IMR-90 (cell line): Measurements from ENCODE around the gene KCNK3. TPM values are rescaled to one million over a fixed set of nuclear protein-coding genes. Genes with fewer than 3 reads are reported as not detected.

ENCODE experiments used
- ATAC-seq: fragments of 200-7000 bp; cut with Tn5 transposase; 2 replicates; pipeline ENCODE4 v1.9.1; 2020; ENCODE audit warnings: low read depth, mild to moderate bottlenecking, moderate library complexity
- BruUV-seq: library from RNA; stranded (reverse); fragments of 400-500 nt; replicated peaks from 2 replicates; lab custom pipeline; 2021; lab: Mats Ljungman, UMichigan
- CTCF ChIA-PET: fragments of 300-600 bp; formaldehyde crosslinking; extraction: SDS; loops from one replicate; lab custom pipeline; 2021; ENCODE audit warnings: antibody characterized with exemption; lab: Yijun Ruan, JAX
- POLR2A ChIA-PET: fragments of 300-600 bp; sonication (Branson Sonifier 250); formaldehyde crosslinking; loops from one replicate; lab custom pipeline; 2022; ENCODE audit warnings: antibody characterized with exemption; ENCODE audit not compliant: unreplicated experiment; lab: Charles Lee
- DNase-seq: peaks from one replicate; pipeline ENCODE4 v3.0.0; 2013
- H2AFZ ChIP-seq: replicated peaks from 2 replicates; pipeline ENCODE3; 2013; ENCODE audit warnings: low read length, mild to moderate bottlenecking; ENCODE audit not compliant: poor library complexity
- H2AK5ac ChIP-seq: 2 replicates; pipeline ENCODE4 v1.6.1; 2013; ENCODE audit warnings: low read depth, low read length, inconsistent platforms
- H2AK9ac ChIP-seq: replicated peaks from 2 replicates; pipeline ENCODE3; 2013; ENCODE audit warnings: mild to moderate bottlenecking, low read depth, low read length, moderate library complexity; ENCODE audit not compliant: poor library complexity
- H2BK120ac ChIP-seq: 2 replicates; pipeline ENCODE4 v1.6.1; 2013; ENCODE audit warnings: low read depth, low read length, inconsistent platforms
- H2BK15ac ChIP-seq: 3 replicates; pipeline ENCODE4 v1.6.1; 2013; ENCODE audit warnings: low read depth, low read length, inconsistent platforms
- H2BK20ac ChIP-seq: 2 replicates; pipeline ENCODE4 v1.6.1; 2013; ENCODE audit warnings: low read depth, mild to moderate bottlenecking, inconsistent platforms, low read length, moderate library complexity
- H2BK5ac ChIP-seq: 2 replicates; pipeline ENCODE4 v1.6.1; 2013; ENCODE audit warnings: mild to moderate bottlenecking, low read depth, low read length, inconsistent platforms; ENCODE audit not compliant: poor library complexity, severe bottlenecking
- H3K14ac ChIP-seq: replicated peaks from 2 replicates; pipeline ENCODE4 v1.6.1; 2013; ENCODE audit warnings: low read depth, low read length, inconsistent platforms
- H3K18ac ChIP-seq: 2 replicates; pipeline ENCODE4 v1.6.1; 2013; ENCODE audit warnings: low read depth, low read length, control low read depth
- H3K23ac ChIP-seq: 2 replicates; pipeline ENCODE4 v1.6.1; 2013; ENCODE audit warnings: low read depth, low read length, inconsistent platforms
- H3K27ac ChIP-seq: 2 replicates; pipeline ENCODE4 v1.5.1; 2013; ENCODE audit warnings: mild to moderate bottlenecking, control low read depth, low read length; ENCODE audit not compliant: insufficient read depth
- H3K27me3 ChIP-seq: 2 replicates; pipeline ENCODE4 v1.6.1; 2013; ENCODE audit warnings: low read length; ENCODE audit not compliant: control insufficient read depth, insufficient read depth
- H3K36me3 ChIP-seq: 2 replicates; pipeline ENCODE4 v1.6.1; 2013; ENCODE audit warnings: low read length, mixed read lengths; ENCODE audit not compliant: control insufficient read depth, insufficient read depth
- H3K4ac ChIP-seq: 2 replicates; pipeline ENCODE4 v1.6.1; 2013; ENCODE audit warnings: low read depth, low read length, inconsistent platforms
- H3K4me1 ChIP-seq: 2 replicates; pipeline ENCODE4 v1.6.1; 2013; ENCODE audit warnings: low read length, mixed read lengths; ENCODE audit not compliant: control insufficient read depth, insufficient read depth
- H3K4me2 ChIP-seq: 2 replicates; pipeline ENCODE4 v1.6.1; 2013; ENCODE audit warnings: low read depth, mild to moderate bottlenecking, control low read depth, low read length, moderate library complexity
- H3K4me3 ChIP-seq: 2 replicates; pipeline ENCODE4 v1.5.1; 2013; ENCODE audit warnings: low read depth, mild to moderate bottlenecking, control low read depth, low read length, moderate library complexity; ENCODE audit not compliant: insufficient read depth
- H3K56ac ChIP-seq: 2 replicates; pipeline ENCODE4 v1.6.1; 2013; ENCODE audit warnings: low read length, inconsistent platforms; ENCODE audit not compliant: insufficient read depth; ENCODE audit errors: extremely low read depth
- H3K79me1 ChIP-seq, 2 experiments: 2 replicates each; pipeline ENCODE4 v1.6.1; 2013; ENCODE audit warnings: low read length in 2 of 2, inconsistent platforms in 1 of 2, low read depth in 1 of 2
- H3K9ac ChIP-seq: 2 replicates; pipeline ENCODE4 v1.6.1; 2013; ENCODE audit warnings: low read depth, low read length, control low read depth
- H3K9me1 ChIP-seq: 2 replicates; pipeline ENCODE4 v1.6.1; 2013; ENCODE audit warnings: low read length, inconsistent platforms; ENCODE audit not compliant: insufficient read depth
- H3K9me3 ChIP-seq: 2 replicates; pipeline ENCODE4 v1.6.1; 2013; ENCODE audit warnings: low read length; ENCODE audit not compliant: control insufficient read depth, insufficient read depth
- H4K20me1 ChIP-seq: 2 replicates; pipeline ENCODE4 v1.6.1; 2013; ENCODE audit warnings: low read length, inconsistent platforms; ENCODE audit not compliant: insufficient read depth
- H4K5ac ChIP-seq: 2 replicates; pipeline ENCODE4 v1.6.1; 2013; ENCODE audit warnings: mild to moderate bottlenecking, low read depth, low read length, control low read depth
- H4K8ac ChIP-seq, 2 experiments: 2 replicates each; pipeline ENCODE4 v1.6.1; 2013; ENCODE audit warnings: low read depth in 2 of 2, low read length in 2 of 2, control low read depth in 1 of 2, inconsistent platforms in 1 of 2
- H4K91ac ChIP-seq: 2 replicates; pipeline ENCODE4 v1.6.1; 2013; ENCODE audit warnings: low read depth, low read length, inconsistent platforms; ENCODE audit not compliant: insufficient read depth
- CHD1 ChIP-seq: IDR thresholded peaks from 2 replicates; pipeline ENCODE4 v1.6.1; 2012; ENCODE audit warnings: low read depth, low read length, improper control_type of control experiment
- FOS ChIP-seq: fragments of 150-350 bp; IDR thresholded peaks from 2 replicates; pipeline ENCODE4 v1.6.1; 2016; ENCODE audit warnings: low read depth, low read length
- MAFK ChIP-seq: IDR thresholded peaks from 2 replicates; pipeline ENCODE4 v1.6.1; 2012; ENCODE audit warnings: low read depth, low read length, improper control_type of control experiment
- MAZ ChIP-seq: IDR thresholded peaks from 2 replicates; pipeline ENCODE4 v1.6.1; 2012; ENCODE audit warnings: low read depth, mild to moderate bottlenecking, low read length, improper control_type of control experiment, moderate library complexity, borderline replicate concordance
- MXI1 ChIP-seq: IDR thresholded peaks from 2 replicates; pipeline ENCODE4 v1.6.1; 2012; ENCODE audit warnings: low read depth, mild to moderate bottlenecking, low read length, moderate library complexity, borderline replicate concordance
- NFE2L2 ChIP-seq: fragments of 150-350 bp; IDR thresholded peaks from 2 replicates; pipeline ENCODE4 v1.6.1; 2016; ENCODE audit warnings: low read depth, mild to moderate bottlenecking, low read length
- RAD21 ChIP-seq: IDR thresholded peaks from 2 replicates; pipeline ENCODE4 v1.6.1; 2012; ENCODE audit warnings: low read length, improper control_type of control experiment
- RCOR1 ChIP-seq: IDR thresholded peaks from 2 replicates; pipeline ENCODE4 v1.6.1; 2012; ENCODE audit warnings: mild to moderate bottlenecking, low read length, improper control_type of control experiment; ENCODE audit not compliant: insufficient replicate concordance
- SMC3 ChIP-seq: fragments of 150-350 bp; IDR thresholded peaks from 2 replicates; pipeline ENCODE4 v1.6.1; 2016; ENCODE audit warnings: low read depth, mild to moderate bottlenecking, antibody characterized with exemption, low read length, moderate library complexity
- WGBS, 2 experiments: methylation state at CpG; one replicate each; pipeline versions ENCODE4 v1.1.5 to v1.1.7; 2013; ENCODE audit warnings: missing lambda C conversion rate in 2 of 2; ENCODE audit not compliant: insufficient read length in 1 of 2; ENCODE audit errors: extremely low coverage in 2 of 2; 5-methylcytosine and 5-hydroxymethylcytosine counted together
- dilution Hi-C: fragments of 300-500 bp; cut with HindIII; formaldehyde crosslinking; loops from one replicate; pipeline ENCODE4 v1.14.3; 2018; ENCODE audit warnings: low sequenced_read_pairs; ENCODE audit not compliant: unreplicated experiment
- in situ Hi-C: fragments of 300-500 bp; cut with MboI; formaldehyde crosslinking; loops from 3 replicates; pipeline ENCODE4 v1.14.3; 2019; ENCODE audit warnings: low sequenced_read_pairs, inconsistent platforms, mixed read lengths
- intact Hi-C: fragments of 100-400 bp; cut with micrococcal nuclease; formaldehyde crosslinking; loops from 2 replicates; pipeline ENCODE4 v1.10.0; 2022
- polyA plus RNA-seq, 3 experiments: library from polyadenylated mRNA; depleted of rRNA; stranded (reverse); fragments of >200 nt; gene quantifications; 2 replicates each; pipeline ENCODE4 v1.2.3, GENCODE V29; 2012; ENCODE audit warnings: low replicate concordance in 1 of 3
- total RNA-seq: library from RNA; depleted of rRNA; stranded (reverse); fragments of >200 nt; gene quantifications from 2 replicates; pipeline ENCODE4 v1.2.3, GENCODE V29; 2012
- TF ChIP-seq, protein P1 (sequence below): fragments of 150-350 bp; IDR thresholded peaks from 2 replicates; pipeline ENCODE4 v1.6.1; 2017; ENCODE audit warnings: mild to moderate bottlenecking, antibody characterized with exemption, low read length, low read depth

The KCNK3 gene
- total and polyA plus RNA-seq, 2 of the 4 experiments (the other 2 are of a cell fraction): under 0.01 to 0.03 TPM

DNA sequence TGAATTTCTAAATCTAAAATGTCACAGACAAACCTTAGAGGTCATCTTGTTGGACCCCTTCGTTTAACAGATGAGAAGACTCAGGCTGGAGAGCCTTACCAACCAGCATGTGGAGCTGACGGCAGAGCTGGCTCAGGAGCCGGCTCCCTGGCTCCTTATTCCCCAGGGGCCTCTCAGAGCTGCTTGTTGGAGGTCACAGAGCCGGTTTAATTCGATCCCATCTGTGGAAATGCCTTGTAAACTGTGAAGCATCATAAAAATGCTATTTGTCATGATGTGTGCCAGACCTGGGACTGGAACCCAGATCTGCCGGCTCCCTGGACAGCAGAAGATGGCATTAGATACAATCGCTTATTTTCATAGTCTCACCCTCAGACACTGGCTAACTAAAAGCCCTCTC lies 43.2 kb upstream of the KCNK3 start:
- H3K14ac ChIP-seq: no peak overlapping the region
- no peaks in the 10 kb centered on the region for H3K9me1 ChIP-seq
- ATAC-seq (no peak), DNase-seq (no peak)
- WGBS, 2 experiments: no CpG with 5 or more reads among the region's 7 CpGs
- H3K27me3 ChIP-seq: peaks cover 66% of the 10 kb centered on the region
- H2BK5ac ChIP-seq: no peak overlapping the region
- POLR2A ChIA-PET: no interaction called here
- no peak overlapping the region for H3K4ac ChIP-seq
- H2BK15ac ChIP-seq: no peak overlapping the region
- H2BK20ac ChIP-seq: no peak overlapping the region
- H3K4me3 ChIP-seq: no peak overlapping the region
- intact Hi-C loops (no loop called here), dilution Hi-C loops (no loop called here), in situ Hi-C loops (no loop called here)
- H4K20me1 ChIP-seq: no peaks in the 10 kb centered on the region
- no peak overlapping the region for H4K8ac ChIP-seq
- CTCF ChIA-PET: no interaction called here
- H3K79me1 ChIP-seq: no peaks in the 10 kb centered on the region
- no peak overlapping the region for H2AK5ac ChIP-seq
- H3K4me2 ChIP-seq: no peak overlapping the region
- no peak overlapping the region for H4K91ac ChIP-seq
- peaks cover 2% of the 10 kb centered on the region; the same call in 1 of the 2 replicates for H3K4me1 ChIP-seq
- no TSS peak for BruUV-seq
- H4K5ac ChIP-seq: no peak overlapping the region
- no peak overlapping the region for H3K27ac ChIP-seq
- no peak overlapping the region for H3K18ac ChIP-seq
- H3K56ac ChIP-seq: no peak overlapping the region
- no peak overlapping the region for H2BK120ac ChIP-seq
- H3K23ac ChIP-seq: no peak overlapping the region
- no peaks in the 10 kb centered on the region for H3K36me3 ChIP-seq
- TF ChIP-seq NFE2L2 (no peak), FOS (no peak), RAD21 (no peak), MAZ (no peak), SMC3 (no peak), MAFK (no peak), CHD1 (no peak), MXI1 (no peak), RCOR1 (no peak)
- TF ChIP-seq, protein P1, sequence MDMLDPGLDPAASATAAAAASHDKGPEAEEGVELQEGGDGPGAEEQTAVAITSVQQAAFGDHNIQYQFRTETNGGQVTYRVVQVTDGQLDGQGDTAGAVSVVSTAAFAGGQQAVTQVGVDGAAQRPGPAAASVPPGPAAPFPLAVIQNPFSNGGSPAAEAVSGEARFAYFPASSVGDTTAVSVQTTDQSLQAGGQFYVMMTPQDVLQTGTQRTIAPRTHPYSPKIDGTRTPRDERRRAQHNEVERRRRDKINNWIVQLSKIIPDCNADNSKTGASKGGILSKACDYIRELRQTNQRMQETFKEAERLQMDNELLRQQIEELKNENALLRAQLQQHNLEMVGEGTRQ: no peak
- H3K9me3 ChIP-seq: peaks cover 3% of the 10 kb centered on the region
- no peak overlapping the region for H3K9ac ChIP-seq
- H2AFZ ChIP-seq: no peak overlapping the region
- H2AK9ac ChIP-seq: no peak overlapping the region
